ENCODE measurements around the gene MID1. TPM values are rescaled to one million over a fixed set of nuclear protein-coding genes. Genes with fewer than 3 reads are reported as not detected.

MID1 gene
- total RNA-seq, 1 donor from 2014 or later, result 31.2 TPM

DNA sequence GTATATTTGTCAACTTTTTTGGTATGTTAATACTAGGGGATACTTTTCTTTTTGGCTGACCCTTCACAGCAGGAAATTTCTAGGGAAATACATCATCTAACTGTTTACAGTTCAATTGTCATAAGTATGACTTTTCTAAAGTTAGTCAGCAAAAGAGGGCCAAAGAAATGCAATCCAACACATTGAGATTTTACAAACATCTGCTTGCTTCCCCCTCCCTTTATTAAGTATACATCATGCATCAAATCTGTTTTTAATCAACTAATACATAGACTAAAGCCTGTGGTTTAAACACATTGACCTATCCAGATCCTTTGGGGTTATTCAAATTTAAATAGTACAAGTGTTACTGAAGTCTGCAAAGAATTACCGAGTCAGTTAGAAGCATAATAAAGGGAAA is 93.9 kb downstream of the MID1 start:
- no peaks in the 10 kb centered on the region for H4K20me1 ChIP-seq (ENCODE audit: insufficient read depth, low read length)
- H3K4me1 Mint-ChIP-seq (ENCODE audit: low read depth, unreplicated experiment), result peaks cover 7% of the 10 kb centered on the region
- no peaks in the 10 kb centered on the region for H3K9me3 ChIP-seq (ENCODE audit: insufficient read depth, low read depth, low read length)
- H2AFZ ChIP-seq (ENCODE audit: low read depth, low read length), result no peak overlapping the region
- no peaks in the 10 kb centered on the region for H3K9me3 Mint-ChIP-seq (ENCODE audit: unreplicated experiment)
- TF ChIP-seq, protein P1, sequence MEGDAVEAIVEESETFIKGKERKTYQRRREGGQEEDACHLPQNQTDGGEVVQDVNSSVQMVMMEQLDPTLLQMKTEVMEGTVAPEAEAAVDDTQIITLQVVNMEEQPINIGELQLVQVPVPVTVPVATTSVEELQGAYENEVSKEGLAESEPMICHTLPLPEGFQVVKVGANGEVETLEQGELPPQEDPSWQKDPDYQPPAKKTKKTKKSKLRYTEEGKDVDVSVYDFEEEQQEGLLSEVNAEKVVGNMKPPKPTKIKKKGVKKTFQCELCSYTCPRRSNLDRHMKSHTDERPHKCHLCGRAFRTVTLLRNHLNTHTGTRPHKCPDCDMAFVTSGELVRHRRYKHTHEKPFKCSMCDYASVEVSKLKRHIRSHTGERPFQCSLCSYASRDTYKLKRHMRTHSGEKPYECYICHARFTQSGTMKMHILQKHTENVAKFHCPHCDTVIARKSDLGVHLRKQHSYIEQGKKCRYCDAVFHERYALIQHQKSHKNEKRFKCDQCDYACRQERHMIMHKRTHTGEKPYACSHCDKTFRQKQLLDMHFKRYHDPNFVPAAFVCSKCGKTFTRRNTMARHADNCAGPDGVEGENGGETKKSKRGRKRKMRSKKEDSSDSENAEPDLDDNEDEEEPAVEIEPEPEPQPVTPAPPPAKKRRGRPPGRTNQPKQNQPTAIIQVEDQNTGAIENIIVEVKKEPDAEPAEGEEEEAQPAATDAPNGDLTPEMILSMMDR (IDR thresholded peaks at IDR 0.05; ENCODE audit: insufficient read depth, low read depth, low read length), result no peak
- TF ChIP-seq EZH2 (IDR thresholded peaks at IDR 0.05; ENCODE audit: insufficient read depth, low read length), result no peak
- H3K4me3 Mint-ChIP-seq (ENCODE audit: unreplicated experiment), result no peak overlapping the region
- no peaks in the 10 kb centered on the region for H3K27me3 ChIP-seq (ENCODE audit: insufficient read depth, low read length)
- DNase-seq (ENCODE audit: low read depth) (peak; percentile 46), FAIRE-seq (peak; percentile 91)
- no peak overlapping the region for H3K4me3 ChIP-seq (ENCODE audit: insufficient read depth, low read depth, low read length)
- H3K36me3 Mint-ChIP-seq (ENCODE audit: low read depth, unreplicated experiment), result no peaks in the 10 kb centered on the region
- H3K36me3 ChIP-seq (ENCODE audit: insufficient read depth, low read length), result peaks cover 5% of the 10 kb centered on the region
- no peak overlapping the region for H3K27ac Mint-ChIP-seq (ENCODE audit: unreplicated experiment)
- no peaks in the 10 kb centered on the region for H3K4me1 ChIP-seq (ENCODE audit: insufficient read depth, low read length)
- no peak overlapping the region for H3K4me2 ChIP-seq (ENCODE audit: low read length)
- H3K27ac ChIP-seq (ENCODE audit: low read depth, low read length), result no peak overlapping the region
- no peaks in the 10 kb centered on the region for H3K27me3 Mint-ChIP-seq (ENCODE audit: low read depth, unreplicated experiment)
- H3K79me2 ChIP-seq (ENCODE audit: insufficient read depth, low read length), result no peaks in the 10 kb centered on the region
- H3K9ac ChIP-seq (ENCODE audit: low read length), result no peak overlapping the region

DNA sequence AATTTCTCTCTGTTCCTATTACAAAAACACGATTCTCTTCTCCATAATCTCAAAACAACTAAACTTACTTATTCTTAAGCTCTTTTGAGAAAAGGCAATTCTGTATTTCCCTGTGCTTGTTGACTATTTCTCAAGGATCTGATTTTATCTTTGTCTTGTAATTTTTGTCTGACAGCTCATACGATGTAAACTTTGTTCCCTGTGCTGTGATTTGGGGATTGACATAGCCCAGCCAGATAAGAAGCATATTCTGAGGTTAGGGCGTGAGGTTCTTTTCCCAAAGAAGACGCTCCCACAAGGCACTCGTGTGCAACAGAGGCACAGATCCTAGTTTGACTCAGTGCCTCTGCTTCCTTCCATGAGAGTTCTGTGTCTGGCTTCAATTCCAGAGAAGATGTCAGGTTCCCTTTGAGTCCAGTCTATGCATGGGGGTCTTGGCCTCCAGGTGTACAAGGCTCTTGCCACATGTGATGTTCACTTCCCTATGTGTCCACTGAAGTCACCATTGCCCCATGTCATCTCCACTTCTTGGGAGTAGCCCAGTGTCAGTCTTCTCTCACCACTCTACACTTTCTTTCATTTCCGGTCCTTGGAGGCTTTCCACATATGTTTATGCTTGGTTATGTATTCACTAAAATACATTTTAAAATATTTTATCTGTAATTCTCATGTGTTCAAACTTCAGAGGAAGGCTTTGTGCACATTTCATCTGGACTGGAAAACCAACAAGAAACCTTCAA is 94.8 kb downstream of the MID1 start:
- Histone ChIP-seq H4K20me1 (ENCODE audit: insufficient read depth, low read length) (no peaks in the 10 kb centered on the region), H2AFZ (ENCODE audit: low read depth, low read length) (no peak overlapping the region), H3K27ac (ENCODE audit: low read depth, low read length) (no peak overlapping the region), H3K36me3 (ENCODE audit: insufficient read depth, low read length) (peaks cover 5% of the 10 kb centered on the region), H3K9ac (ENCODE audit: low read length) (no peak overlapping the region), H3K4me2 (ENCODE audit: low read length) (no peak overlapping the region), H3K9me3 (ENCODE audit: insufficient read depth, low read depth, low read length) (no peaks in the 10 kb centered on the region), H3K4me3 (ENCODE audit: insufficient read depth, low read depth, low read length) (no peak overlapping the region), H3K4me1 (ENCODE audit: insufficient read depth, low read length) (no peaks in the 10 kb centered on the region), H3K79me2 (ENCODE audit: insufficient read depth, low read length) (no peaks in the 10 kb centered on the region), H3K27me3 (ENCODE audit: insufficient read depth, low read length) (no peaks in the 10 kb centered on the region)
- H3K4me3 Mint-ChIP-seq (ENCODE audit: unreplicated experiment), result no peak overlapping the region
- FAIRE-seq (peak; percentile 56), DNase-seq (ENCODE audit: low read depth) (no peak)
- no peaks in the 10 kb centered on the region for H3K27me3 Mint-ChIP-seq (ENCODE audit: low read depth, unreplicated experiment)
- peaks cover 7% of the 10 kb centered on the region for H3K4me1 Mint-ChIP-seq (ENCODE audit: low read depth, unreplicated experiment)
- TF ChIP-seq, protein P1 (IDR thresholded peaks at IDR 0.05; ENCODE audit: insufficient read depth, low read depth, low read length), result no peak
- TF ChIP-seq EZH2 (IDR thresholded peaks at IDR 0.05; ENCODE audit: insufficient read depth, low read length), result no peak
- H3K27ac Mint-ChIP-seq (ENCODE audit: unreplicated experiment), result no peak overlapping the region
- H3K9me3 Mint-ChIP-seq (ENCODE audit: unreplicated experiment), result no peaks in the 10 kb centered on the region
- H3K36me3 Mint-ChIP-seq (ENCODE audit: low read depth, unreplicated experiment), result no peaks in the 10 kb centered on the region

DNA sequence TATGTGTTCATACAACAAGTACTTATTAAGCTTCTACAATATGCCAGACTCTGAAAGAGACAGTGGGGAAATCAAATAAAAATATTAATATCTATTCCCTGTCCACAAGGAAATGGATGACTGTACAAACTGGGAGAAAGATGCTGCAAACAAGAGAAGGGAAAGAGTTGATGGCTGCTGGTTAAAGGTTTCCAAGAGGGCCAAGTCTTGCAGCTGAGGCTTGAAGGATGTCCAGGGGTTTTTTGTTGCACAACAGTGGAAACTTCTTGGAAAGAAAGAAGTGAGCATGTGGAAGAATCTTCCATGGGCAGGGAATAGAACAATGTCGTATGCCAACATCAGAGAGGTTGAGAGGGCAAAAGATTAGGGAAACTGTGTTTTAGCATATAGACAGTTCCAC is 95.8 kb downstream of the MID1 start:
- Mint-ChIP-seq H3K4me3 (ENCODE audit: unreplicated experiment) (no peak overlapping the region), H3K36me3 (ENCODE audit: low read depth, unreplicated experiment) (no peaks in the 10 kb centered on the region), H3K27ac (ENCODE audit: unreplicated experiment) (no peak overlapping the region), H3K27me3 (ENCODE audit: low read depth, unreplicated experiment) (no peaks in the 10 kb centered on the region), H3K4me1 (ENCODE audit: low read depth, unreplicated experiment) (peaks cover 8% of the 10 kb centered on the region), H3K9me3 (ENCODE audit: unreplicated experiment) (no peaks in the 10 kb centered on the region)
- Histone ChIP-seq H2AFZ (ENCODE audit: low read depth, low read length) (no peak overlapping the region), H3K79me2 (ENCODE audit: insufficient read depth, low read length) (no peaks in the 10 kb centered on the region), H4K20me1 (ENCODE audit: insufficient read depth, low read length) (no peaks in the 10 kb centered on the region), H3K27me3 (ENCODE audit: insufficient read depth, low read length) (no peaks in the 10 kb centered on the region), H3K27ac (ENCODE audit: low read depth, low read length) (no peak overlapping the region), H3K9ac (ENCODE audit: low read length) (no peak overlapping the region), H3K4me1 (ENCODE audit: insufficient read depth, low read length) (no peaks in the 10 kb centered on the region), H3K4me2 (ENCODE audit: low read length) (no peak overlapping the region), H3K9me3 (ENCODE audit: insufficient read depth, low read depth, low read length) (no peaks in the 10 kb centered on the region), H3K4me3 (ENCODE audit: insufficient read depth, low read depth, low read length) (no peak overlapping the region), H3K36me3 (ENCODE audit: insufficient read depth, low read length) (peaks cover 5% of the 10 kb centered on the region)
- DNase-seq (ENCODE audit: low read depth), result no peak
- peak; percentile 73 for FAIRE-seq
- TF ChIP-seq, protein P1 (IDR thresholded peaks at IDR 0.05; ENCODE audit: insufficient read depth, low read depth, low read length), result no peak
- no peak for TF ChIP-seq EZH2 (IDR thresholded peaks at IDR 0.05; ENCODE audit: insufficient read depth, low read length)

All from astrocyte (in vitro differentiated cells and primary cell).